Activated naive CD8-positive, alpha-beta T cell (primary cell): ENCODE data around the gene GGT6.
"Not testable (repeated sequence)": the region's sequence is repeated elsewhere in the genome, so short reads cannot be mapped to it uniquely, and the experiment has no call there.

Experiments used
- H3K27ac Mint-ChIP-seq: one replicate; pipeline ENCODE4 v1.8.0; 2021; ENCODE audit warnings: mixed read lengths
- H3K27me3 Mint-ChIP-seq: one replicate; pipeline ENCODE4 v1.8.0; 2021; ENCODE audit warnings: mixed read lengths
- H3K36me3 Mint-ChIP-seq: one replicate; pipeline ENCODE4 v1.8.0; 2021; ENCODE audit warnings: mixed read lengths
- H3K4me1 Mint-ChIP-seq: one replicate; pipeline ENCODE4 v1.8.0; 2021; ENCODE audit warnings: low read depth, mixed read lengths
- H3K4me3 Mint-ChIP-seq: one replicate; pipeline ENCODE4 v1.8.0; 2021; ENCODE audit warnings: mild to moderate bottlenecking, mixed read lengths
- H3K9me3 Mint-ChIP-seq: one replicate; pipeline ENCODE4 v1.8.0; 2021; ENCODE audit warnings: low read depth, mixed read lengths

Gene GGT6

GRCh38 chr17:4560421-4560820 lies at the start of gene GGT6:
Gene GGT6 (minus strand): TSS chr17:4560577. CDS start chr17:4560521, 56 bp downstream.
- Mint-ChIP-seq H3K4me1 (peaks cover 31% of the 10 kb centered on the region), H3K27ac (no peak within 1 kb of the TSS), H3K9me3 (no peaks in the 10 kb centered on the region), H3K36me3 (no peaks in the 10 kb centered on the region), H3K4me3 (no peak within 1 kb of the TSS), H3K27me3 (no peaks in the 10 kb centered on the region)

GRCh38 chr17:4610162-4610561 lies 49.8 kb upstream of the GGT6 start:
- Mint-ChIP-seq H3K27ac (no peak overlapping the region), H3K27me3 (peaks cover 7% of the 10 kb centered on the region), H3K9me3 (no peaks in the 10 kb centered on the region), H3K4me1 (no peaks in the 10 kb centered on the region), H3K4me3 (no peak overlapping the region), H3K36me3 (no peaks in the 10 kb centered on the region)

- no peak overlapping the region for H3K4me3 Mint-ChIP-seq
Measured at GRCh38 chr17:4609761-4610160, 49.4 kb upstream of the GGT6 start.

GRCh38 chr17:4607773-4608187 lies 47.4 kb upstream of the GGT6 start:
- Mint-ChIP-seq H3K4me3 (no peak overlapping the region), H3K4me1 (no peaks in the 10 kb centered on the region), H3K36me3 (no peaks in the 10 kb centered on the region), H3K27me3 (peaks cover 6% of the 10 kb centered on the region), H3K9me3 (no peaks in the 10 kb centered on the region), H3K27ac (no peak overlapping the region)

More at GRCh38 chr17:4609761-4610160, 49.4 kb upstream of the GGT6 start:
- Mint-ChIP-seq H3K9me3 (no peaks in the 10 kb centered on the region), H3K27ac (no peak overlapping the region), H3K36me3 (no peaks in the 10 kb centered on the region), H3K27me3 (peaks cover 7% of the 10 kb centered on the region), H3K4me1 (no peaks in the 10 kb centered on the region)

- Mint-ChIP-seq H3K9me3 (no peaks in the 10 kb centered on the region), H3K27ac (no peak overlapping the region), H3K27me3 (peaks cover 6% of the 10 kb centered on the region), H3K4me1 (no peaks in the 10 kb centered on the region), H3K36me3 (no peaks in the 10 kb centered on the region), H3K4me3 (no peak overlapping the region)
Measured at GRCh38 chr17:4607261-4607741, 46.9 kb upstream of the GGT6 start.

- Mint-ChIP-seq H3K27me3 (peaks cover 4% of the 10 kb centered on the region), H3K4me3 (no peak overlapping the region), H3K9me3 (no peaks in the 10 kb centered on the region), H3K27ac (no peak overlapping the region), H3K36me3 (no peaks in the 10 kb centered on the region), H3K4me1 (no peaks in the 10 kb centered on the region)
Measured at GRCh38 chr17:4605826-4606225, 45.4 kb upstream of the GGT6 start.

GRCh38 chr17:4604736-4605135 lies 44.4 kb upstream of the GGT6 start:
- H3K9me3 Mint-ChIP-seq, H3K36me3 Mint-ChIP-seq, H3K4me1 Mint-ChIP-seq, H3K27ac Mint-ChIP-seq, H3K4me3 Mint-ChIP-seq, H3K27me3 Mint-ChIP-seq: not testable (repeated sequence)

- no peaks in the 10 kb centered on the region for H3K4me1 Mint-ChIP-seq
- H3K27ac Mint-ChIP-seq: no peak overlapping the region
- no peaks in the 10 kb centered on the region for H3K9me3 Mint-ChIP-seq
- H3K4me3 Mint-ChIP-seq: no peak overlapping the region
- H3K36me3 Mint-ChIP-seq: no peaks in the 10 kb centered on the region
- H3K27me3 Mint-ChIP-seq: peaks cover 4% of the 10 kb centered on the region
Measured at GRCh38 chr17:4604111-4604644, 43.8 kb upstream of the GGT6 start.

GRCh38 chr17:4602041-4602440 lies 41.7 kb upstream of the GGT6 start:
- Mint-ChIP-seq H3K27me3 (no peaks in the 10 kb centered on the region), H3K9me3 (no peaks in the 10 kb centered on the region), H3K27ac (no peak overlapping the region), H3K36me3 (no peaks in the 10 kb centered on the region), H3K4me1 (no peaks in the 10 kb centered on the region), H3K4me3 (no peak overlapping the region)

- Mint-ChIP-seq H3K27me3 (no peaks in the 10 kb centered on the region), H3K27ac (no peak overlapping the region)
Measured at GRCh38 chr17:4601326-4601725, 40.9 kb upstream of the GGT6 start.

GRCh38 chr17:4600563-4600962 lies 40.2 kb upstream of the GGT6 start:
- no peak overlapping the region for H3K4me3 Mint-ChIP-seq

More at GRCh38 chr17:4601326-4601725, 40.9 kb upstream of the GGT6 start:
- H3K4me3 Mint-ChIP-seq: no peak overlapping the region
- H3K9me3 Mint-ChIP-seq: no peaks in the 10 kb centered on the region
- no peaks in the 10 kb centered on the region for H3K4me1 Mint-ChIP-seq
- H3K36me3 Mint-ChIP-seq: no peaks in the 10 kb centered on the region

GRCh38 chr17:4599505-4600281 lies 39.3 kb upstream of the GGT6 start:
- H3K4me3 Mint-ChIP-seq: no peak overlapping the region
- no peaks in the 10 kb centered on the region for H3K27me3 Mint-ChIP-seq
- H3K36me3 Mint-ChIP-seq: no peaks in the 10 kb centered on the region
- H3K27ac Mint-ChIP-seq: no peak overlapping the region
- no peaks in the 10 kb centered on the region for H3K9me3 Mint-ChIP-seq
- peaks cover 2% of the 10 kb centered on the region for H3K4me1 Mint-ChIP-seq

More at GRCh38 chr17:4600563-4600962, 40.2 kb upstream of the GGT6 start:
- Mint-ChIP-seq H3K9me3 (no peaks in the 10 kb centered on the region), H3K4me1 (no peaks in the 10 kb centered on the region), H3K36me3 (no peaks in the 10 kb centered on the region), H3K27ac (no peak overlapping the region), H3K27me3 (no peaks in the 10 kb centered on the region)

- Mint-ChIP-seq H3K27ac (no peak overlapping the region), H3K9me3 (no peaks in the 10 kb centered on the region), H3K4me1 (peaks cover 2% of the 10 kb centered on the region), H3K4me3 (no peak overlapping the region), H3K27me3 (no peaks in the 10 kb centered on the region), H3K36me3 (no peaks in the 10 kb centered on the region)
Measured at GRCh38 chr17:4598776-4599504, 38.6 kb upstream of the GGT6 start.

GRCh38 chr17:4597975-4598374 lies 37.6 kb upstream of the GGT6 start:
- Mint-ChIP-seq H3K36me3 (no peaks in the 10 kb centered on the region), H3K27me3 (no peaks in the 10 kb centered on the region), H3K9me3 (no peaks in the 10 kb centered on the region), H3K4me1 (peaks cover 2% of the 10 kb centered on the region), H3K4me3 (no peak overlapping the region), H3K27ac (no peak overlapping the region)

GRCh38 chr17:4596636-4597380 lies 36.4 kb upstream of the GGT6 start:
- H3K9me3 Mint-ChIP-seq: no peaks in the 10 kb centered on the region
- H3K4me3 Mint-ChIP-seq: no peak overlapping the region
- H3K27ac Mint-ChIP-seq: no peak overlapping the region
- H3K4me1 Mint-ChIP-seq: peaks cover 2% of the 10 kb centered on the region
- H3K36me3 Mint-ChIP-seq: no peaks in the 10 kb centered on the region
- no peaks in the 10 kb centered on the region for H3K27me3 Mint-ChIP-seq
